Skeletal muscle satellite cell (primary cell): ENCODE data around the gene TRIM9.

Experiments
- H3K27me3 ChIP-seq: 2 replicates; pipeline ENCODE4 v1.7.0; 2013; ENCODE audit warnings: low read length; ENCODE audit not compliant: control insufficient read depth, insufficient read depth
- H3K36me3 ChIP-seq: 2 replicates; pipeline ENCODE4 v1.7.0; 2013; ENCODE audit warnings: mild to moderate bottlenecking, control low read depth, low read length; ENCODE audit not compliant: insufficient read depth
- H3K4me1 ChIP-seq: 2 replicates; pipeline ENCODE4 v1.7.0; 2013; ENCODE audit warnings: low read length; ENCODE audit not compliant: control insufficient read depth, insufficient read depth
- H3K4me2 ChIP-seq: 2 replicates; pipeline ENCODE4 v1.7.0; 2013; ENCODE audit warnings: mild to moderate bottlenecking, low read length
- H3K4me3 ChIP-seq: 2 replicates; pipeline ENCODE4 v1.7.0; 2013; ENCODE audit warnings: low read length
- H3K9ac ChIP-seq: 2 replicates; pipeline ENCODE4 v1.7.0; 2013; ENCODE audit warnings: mild to moderate bottlenecking, low read depth, low read length, moderate library complexity
- H3K9me3 ChIP-seq: replicated peaks from 2 replicates; pipeline ENCODE4 v1.7.0; 2013; ENCODE audit warnings: mild to moderate bottlenecking, control low read depth, low read length

Gene TRIM9

GRCh38 chr14:51089278-51089677, 5.6 kb downstream of the TRIM9 start:
- H3K4me2 ChIP-seq = no peak overlapping the region
- no peaks in the 10 kb centered on the region for H3K36me3 ChIP-seq
- no peaks in the 10 kb centered on the region for H3K9me3 ChIP-seq
- peaks cover 50% of the 10 kb centered on the region for H3K27me3 ChIP-seq
- no peak overlapping the region for H3K9ac ChIP-seq
- H3K4me3 ChIP-seq = no peak overlapping the region
- H3K4me1 ChIP-seq = peaks cover 4% of the 10 kb centered on the region

GRCh38 chr14:51087031-51087441, 7.9 kb downstream of the TRIM9 start:
- H3K9me3 ChIP-seq = no peaks in the 10 kb centered on the region
- no peak overlapping the region for H3K9ac ChIP-seq
- no peaks in the 10 kb centered on the region for H3K4me1 ChIP-seq
- no peak overlapping the region for H3K4me3 ChIP-seq
- peaks cover 29% of the 10 kb centered on the region for H3K27me3 ChIP-seq
- no peak overlapping the region for H3K4me2 ChIP-seq
- H3K36me3 ChIP-seq = no peaks in the 10 kb centered on the region

- no peaks in the 10 kb centered on the region for H3K9me3 ChIP-seq
- peaks cover 23% of the 10 kb centered on the region for H3K27me3 ChIP-seq
- no peak overlapping the region for H3K9ac ChIP-seq
- no peaks in the 10 kb centered on the region for H3K4me1 ChIP-seq
- no peak overlapping the region for H3K4me3 ChIP-seq
- no peak overlapping the region for H3K4me2 ChIP-seq
- H3K36me3 ChIP-seq = no peaks in the 10 kb centered on the region
These were observed 8.9 kb downstream of the TRIM9 start for GRCh38 chr14:51086044-51086443.

- H3K9me3 ChIP-seq = no peaks in the 10 kb centered on the region
- no peak overlapping the region for H3K4me2 ChIP-seq
- peaks cover 28% of the 10 kb centered on the region for H3K27me3 ChIP-seq
These were observed 9.9 kb downstream of the TRIM9 start for GRCh38 chr14:51084962-51085361.

GRCh38 chr14:51084507-51084906, 10.4 kb downstream of the TRIM9 start:
- Histone ChIP-seq H3K4me2 (no peak overlapping the region), H3K9me3 (no peaks in the 10 kb centered on the region), H3K4me1 (no peaks in the 10 kb centered on the region), H3K27me3 (peaks cover 28% of the 10 kb centered on the region), H3K9ac (no peak overlapping the region), H3K4me3 (no peak overlapping the region), H3K36me3 (no peaks in the 10 kb centered on the region)

More at GRCh38 chr14:51084962-51085361, 9.9 kb downstream of the TRIM9 start:
- Histone ChIP-seq H3K4me3 (no peak overlapping the region), H3K36me3 (no peaks in the 10 kb centered on the region), H3K9ac (no peak overlapping the region), H3K4me1 (no peaks in the 10 kb centered on the region)

- Histone ChIP-seq H3K4me3 (no peak overlapping the region), H3K4me1 (no peaks in the 10 kb centered on the region), H3K27me3 (peaks cover 24% of the 10 kb centered on the region)
These were observed 12.6 kb downstream of the TRIM9 start for GRCh38 chr14:51082349-51082748.

GRCh38 chr14:51081712-51082111, 13.2 kb downstream of the TRIM9 start:
- peaks cover 20% of the 10 kb centered on the region for H3K27me3 ChIP-seq
- no peaks in the 10 kb centered on the region for H3K4me1 ChIP-seq
- no peak overlapping the region for H3K4me3 ChIP-seq
- no peak overlapping the region for H3K4me2 ChIP-seq
- H3K36me3 ChIP-seq = no peaks in the 10 kb centered on the region
- no peak overlapping the region for H3K9ac ChIP-seq
- no peaks in the 10 kb centered on the region for H3K9me3 ChIP-seq

More at GRCh38 chr14:51082349-51082748, 12.6 kb downstream of the TRIM9 start:
- H3K9me3 ChIP-seq = no peaks in the 10 kb centered on the region
- H3K4me2 ChIP-seq = no peak overlapping the region
- no peak overlapping the region for H3K9ac ChIP-seq
- no peaks in the 10 kb centered on the region for H3K36me3 ChIP-seq

- H3K4me3 ChIP-seq = no peak overlapping the region
- peaks cover 18% of the 10 kb centered on the region for H3K27me3 ChIP-seq
- no peaks in the 10 kb centered on the region for H3K4me1 ChIP-seq
- H3K36me3 ChIP-seq = no peaks in the 10 kb centered on the region
- no peak overlapping the region for H3K4me2 ChIP-seq
- no peaks in the 10 kb centered on the region for H3K9me3 ChIP-seq
- H3K9ac ChIP-seq = no peak overlapping the region
These were observed 13.7 kb downstream of the TRIM9 start for GRCh38 chr14:51081209-51081608.

- Histone ChIP-seq H3K9me3 (no peaks in the 10 kb centered on the region), H3K9ac (no peak overlapping the region), H3K27me3 (peaks cover 18% of the 10 kb centered on the region), H3K36me3 (no peaks in the 10 kb centered on the region), H3K4me1 (no peaks in the 10 kb centered on the region), H3K4me3 (no peak overlapping the region), H3K4me2 (no peak overlapping the region)
These were observed 14.3 kb downstream of the TRIM9 start for GRCh38 chr14:51080645-51081044.

GRCh38 chr14:51079489-51079888, 15.4 kb downstream of the TRIM9 start:
- Histone ChIP-seq H3K4me2 (no peak overlapping the region), H3K4me3 (no peak overlapping the region), H3K9me3 (no peaks in the 10 kb centered on the region), H3K27me3 (peaks cover 11% of the 10 kb centered on the region), H3K9ac (no peak overlapping the region), H3K36me3 (no peaks in the 10 kb centered on the region), H3K4me1 (no peaks in the 10 kb centered on the region)

GRCh38 chr14:51079085-51079484, 15.8 kb downstream of the TRIM9 start:
- H3K36me3 ChIP-seq = no peaks in the 10 kb centered on the region
- H3K4me2 ChIP-seq = no peak overlapping the region
- H3K9me3 ChIP-seq = no peaks in the 10 kb centered on the region
- H3K9ac ChIP-seq = no peak overlapping the region
- H3K4me1 ChIP-seq = no peaks in the 10 kb centered on the region
- H3K27me3 ChIP-seq = peaks cover 11% of the 10 kb centered on the region
- H3K4me3 ChIP-seq = no peak overlapping the region

GRCh38 chr14:51074701-51075385, 20.1 kb downstream of the TRIM9 start:
- no peak overlapping the region for H3K9ac ChIP-seq
- no peak overlapping the region for H3K4me2 ChIP-seq
- H3K4me3 ChIP-seq = no peak overlapping the region
- H3K27me3 ChIP-seq = peaks cover 12% of the 10 kb centered on the region
- H3K4me1 ChIP-seq = no peaks in the 10 kb centered on the region
- no peaks in the 10 kb centered on the region for H3K9me3 ChIP-seq
- no peaks in the 10 kb centered on the region for H3K36me3 ChIP-seq
